Aorta (tissue), 5 donors: ENCODE data around the gene PLEKHO2. TPM values are rescaled to one million over a fixed set of nuclear protein-coding genes. Genes with fewer than 3 reads are reported as not detected.
A peak's percentile ranks its signal among the peaks of the same experiment; 100 is the strongest.
"Not testable (repeated sequence)": the region's sequence is repeated elsewhere in the genome, so short reads cannot be mapped to it uniquely, and the experiment has no call there.

Experiments used
- ATAC-seq: fragments of 200-7000 bp; cut with Tn5 transposase; one replicate; pipeline ENCODE4 v1.9.1; 2022; ENCODE audit warnings: moderate library complexity; ENCODE audit not compliant: low FRiP score
- DNase-seq, 2 donors: peaks; one replicate each; pipeline ENCODE4 v3.0.0-alpha.2; 2020
- H3K27ac ChIP-seq, 2 donors: one replicate each; pipeline ENCODE4 v1.5.1; 2013; ENCODE audit warnings: low read length in 2 of 2, mild to moderate bottlenecking in 2 of 2, moderate library complexity in 2 of 2, control low read depth in 1 of 2, inconsistent platforms in 1 of 2, low read depth in 1 of 2
- H3K27me3 ChIP-seq, 2 donors: one replicate each; pipeline ENCODE4 v1.6.1; 2013; ENCODE audit warnings: control low read depth in 1 of 2, low read length in 1 of 2, mild to moderate bottlenecking in 1 of 2, moderate library complexity in 1 of 2; ENCODE audit not compliant: insufficient read depth in 2 of 2, control insufficient read depth in 1 of 2
- H3K36me3 ChIP-seq, 2 donors: one replicate each; pipeline ENCODE4 v1.6.1; 2013; ENCODE audit warnings: control low read depth in 1 of 2, low read length in 1 of 2, mild to moderate bottlenecking in 1 of 2; ENCODE audit not compliant: insufficient read depth in 2 of 2, control insufficient read depth in 1 of 2
- H3K4me1 ChIP-seq, 2 donors: one replicate each; pipeline ENCODE4 v1.6.1; 2013; ENCODE audit warnings: low read length in 2 of 2, control low read depth in 1 of 2, mild to moderate bottlenecking in 1 of 2, moderate library complexity in 1 of 2; ENCODE audit not compliant: insufficient read depth in 2 of 2, control insufficient read depth in 1 of 2
- H3K4me3 ChIP-seq, 2 donors: one replicate each; pipeline ENCODE4 v1.5.1; 2013; ENCODE audit warnings: low read length in 2 of 2, control low read depth in 1 of 2, mild to moderate bottlenecking in 1 of 2
- H3K9me3 ChIP-seq: one replicate; pipeline ENCODE4 v1.6.1; 2013; ENCODE audit warnings: mild to moderate bottlenecking, low read length; ENCODE audit not compliant: control insufficient read depth
- WGBS, 2 donors: extraction: QIAGEN DNeasy Blood & Tissue Kit; methylation state at CpG; one replicate each; pipeline ENCODE4 v1.1.7; 2013; 5-methylcytosine and 5-hydroxymethylcytosine counted together
- intact Hi-C, 2 donors: fragments of 100-400 bp; cut with DNase I; formaldehyde crosslinking; loops; one replicate each; pipeline versions ENCODE4 v1.14.2 to v1.15.0; 2022
- polyA plus RNA-seq, 2 donors: library from polyadenylated mRNA; stranded (reverse); fragments of 200-250 nt; gene quantifications; one replicate each; pipeline ENCODE4 v1.2.3, GENCODE V29; 2013
- total RNA-seq, 2 donors: library from RNA; stranded (reverse); fragmentation: NEBNext Ultra II Directional; extraction: Animal tissue kit (Norgen Biotek cat#: 25700); gene quantifications; one replicate each; pipeline ENCODE4 v1.2.1, GENCODE V29; 2021
- donor health status: healthy with polysubstance abuse.
- donor health status: Bipolar disorder and iron deficiency.
- donor health status: DM: no; HTN: no; CAD: no.
- donor health status: DM: no; HTN: no; CAD: no.
- donor health status: DM: yes; HTN: yes; CAD: no.

Gene PLEKHO2
- total and polyA plus RNA-seq, 4 donors, result 12.2 to 50.4 (median 29.9) TPM

DNA sequence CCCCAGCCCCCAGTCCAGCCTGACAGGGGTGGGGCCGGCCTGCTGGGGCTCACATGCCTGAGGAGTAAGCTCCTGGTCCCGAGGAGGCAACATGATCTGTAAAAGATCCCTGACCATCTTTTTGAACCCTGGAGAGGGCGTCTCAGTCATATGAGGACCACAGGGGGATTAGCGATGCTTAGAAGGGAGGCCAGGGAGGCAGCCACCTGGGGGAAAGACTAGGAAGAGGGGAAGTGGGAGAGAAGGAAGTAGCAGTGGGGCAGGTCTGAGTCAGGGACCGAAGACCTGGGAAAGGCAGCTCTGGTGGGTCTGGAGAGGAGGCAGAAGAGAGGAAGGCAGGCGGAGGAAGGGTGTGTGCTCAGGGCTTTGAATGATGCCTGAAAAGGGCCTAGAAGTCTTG lies 35.2 kb upstream of the PLEKHO2 start:
- H3K36me3 ChIP-seq, result no peaks in the 10 kb centered on the region
- ATAC-seq (no peak), DNase-seq (no peak)
- intact Hi-C loops, result loop anchor here in 1 of 2 donors (5.0 kb wide), 1 partner anchor 119 kb away; no protein-coding TSS in a partner anchor
- no peaks in the 10 kb centered on the region for H3K4me1 ChIP-seq
- no peaks in the 10 kb centered on the region for H3K9me3 ChIP-seq
- no peak overlapping the region for H3K27ac ChIP-seq
- H3K27me3 ChIP-seq, result no peaks in the 10 kb centered on the region
- H3K4me3 ChIP-seq, result no peak overlapping the region
- 93 to 94% methylated on average over 6 of the region's 6 CpGs for WGBS, 2 donors

DNA sequence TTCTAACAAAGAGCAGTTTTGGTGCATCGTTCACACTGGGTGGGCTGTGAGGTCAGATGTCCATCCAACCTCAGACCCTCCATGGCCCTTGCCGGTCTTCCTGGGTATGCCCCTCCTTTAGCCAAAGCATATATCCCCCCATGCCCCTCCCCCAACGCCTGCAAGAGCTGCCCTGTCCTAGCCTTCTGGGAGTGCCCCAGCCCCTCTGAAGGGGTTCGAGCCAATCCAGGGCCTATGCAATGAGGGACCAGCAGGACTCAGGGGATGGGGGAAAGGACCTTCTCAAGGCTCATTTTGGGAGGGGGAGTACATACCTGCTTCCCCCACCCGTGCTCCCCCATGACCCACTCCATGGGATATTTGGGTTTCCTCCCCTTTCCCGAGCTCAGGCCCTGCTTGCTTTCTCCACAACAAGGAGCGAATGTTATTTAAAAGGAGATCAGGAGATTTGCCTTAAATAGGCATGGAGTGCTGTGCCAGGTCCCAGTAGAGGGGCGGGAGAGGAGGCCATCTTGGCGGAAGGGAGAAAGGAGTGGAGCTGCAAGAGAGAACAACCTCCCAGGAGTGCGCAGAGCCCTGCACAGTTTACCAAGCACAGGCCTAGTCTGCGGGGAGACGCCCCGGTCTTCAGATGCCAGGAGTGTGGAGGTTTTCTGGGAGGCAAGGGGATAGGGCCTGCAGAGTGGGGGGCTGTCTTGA lies 34.5 kb upstream of the PLEKHO2 start:
- Histone ChIP-seq H3K27ac (no peak overlapping the region), H3K36me3 (no peaks in the 10 kb centered on the region), H3K4me1 (no peaks in the 10 kb centered on the region), H3K27me3 (no peaks in the 10 kb centered on the region), H3K9me3 (no peaks in the 10 kb centered on the region), H3K4me3 (no peak overlapping the region)
- ATAC-seq (no peak), DNase-seq (no peak)
- WGBS, 2 donors, result 51 to 54% methylated on average over 13 of the region's 13 CpGs
- intact Hi-C loops, result loop anchor here in 1 of 2 donors (5.0 kb wide), 1 partner anchor 120 kb away; no protein-coding TSS in a partner anchor

DNA sequence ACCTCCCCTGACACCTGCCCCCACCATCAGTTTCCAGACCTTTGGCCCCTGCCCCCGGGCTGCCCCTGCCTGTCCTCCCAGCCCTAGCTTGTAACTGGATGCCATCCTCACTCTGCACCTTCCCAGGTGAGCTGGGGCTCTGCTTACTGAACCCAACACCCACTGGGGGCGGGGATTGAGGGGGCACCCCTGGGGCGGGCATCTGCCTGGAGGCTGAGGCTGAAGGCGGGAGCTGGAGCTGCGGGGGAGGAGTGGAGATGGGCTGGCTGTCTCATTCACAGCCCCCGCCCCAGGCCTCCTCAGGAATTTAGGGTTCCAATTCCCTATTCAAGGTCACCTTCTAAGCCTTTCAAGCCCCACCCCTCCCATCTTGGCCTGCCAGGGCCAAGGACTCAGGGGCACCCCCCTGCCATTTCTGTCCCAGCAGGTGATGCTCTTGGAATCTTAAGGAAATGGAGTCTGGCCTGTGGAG lies 33.9 kb upstream of the PLEKHO2 start:
- DNase-seq (no peak), ATAC-seq (no peak)
- WGBS, 2 donors, result 79 to 83% methylated on average over 6 of the region's 6 CpGs
- intact Hi-C loops, result loop anchor here in 1 of 2 donors (5.0 kb wide), 1 partner anchor 120 kb away; no protein-coding TSS in a partner anchor
- no peaks in the 10 kb centered on the region for H3K36me3 ChIP-seq
- H3K4me3 ChIP-seq, result no peak overlapping the region
- no peaks in the 10 kb centered on the region for H3K4me1 ChIP-seq
- no peaks in the 10 kb centered on the region for H3K27me3 ChIP-seq
- no peak overlapping the region for H3K27ac ChIP-seq
- H3K9me3 ChIP-seq, result no peaks in the 10 kb centered on the region

DNA sequence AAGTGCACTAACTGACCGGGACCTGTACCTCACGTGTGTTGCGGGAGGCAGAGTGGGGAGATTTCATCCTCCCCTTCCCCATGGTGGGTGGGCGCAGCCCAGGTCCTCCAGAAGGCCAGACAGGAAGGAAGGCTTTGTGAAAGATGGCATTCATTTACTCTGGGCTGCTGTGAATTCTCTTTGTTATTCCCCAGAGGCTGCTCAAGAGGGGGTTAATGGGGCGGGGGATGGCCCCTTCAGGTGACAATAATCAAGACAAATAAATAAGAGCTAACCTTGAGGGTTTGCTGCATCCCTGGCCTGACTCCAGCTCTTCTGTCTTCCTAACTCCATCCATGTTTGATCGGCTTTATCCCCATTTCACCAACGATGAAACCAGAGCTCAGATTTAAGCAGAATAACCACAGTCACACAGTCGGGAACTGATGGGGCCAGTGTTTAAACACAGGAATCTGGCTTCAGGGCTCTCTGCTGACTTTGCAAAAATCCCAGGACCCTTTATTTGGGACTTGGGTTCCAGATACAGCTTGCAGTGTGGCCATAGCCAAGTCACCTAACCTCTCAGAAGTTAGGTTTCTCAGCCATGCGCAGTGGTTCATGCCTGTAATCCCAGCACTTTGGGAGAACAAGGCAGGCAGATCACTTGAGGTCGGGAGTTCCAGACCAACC lies 32.8 kb upstream of the PLEKHO2 start:
- Histone ChIP-seq H3K27ac (no peak overlapping the region), H3K27me3 (no peaks in the 10 kb centered on the region), H3K36me3 (no peaks in the 10 kb centered on the region), H3K4me3 (no peak overlapping the region), H3K4me1 (no peaks in the 10 kb centered on the region), H3K9me3 (no peaks in the 10 kb centered on the region)
- DNase-seq, result no peak
- WGBS, 2 donors, result 78 to 81% methylated on average over 10 of the region's 10 CpGs
- intact Hi-C loops, result loop anchor here in 1 of 2 donors (5.0 kb wide), 1 partner anchor 122 kb away; no protein-coding TSS in a partner anchor
- ATAC-seq, result no peak

DNA sequence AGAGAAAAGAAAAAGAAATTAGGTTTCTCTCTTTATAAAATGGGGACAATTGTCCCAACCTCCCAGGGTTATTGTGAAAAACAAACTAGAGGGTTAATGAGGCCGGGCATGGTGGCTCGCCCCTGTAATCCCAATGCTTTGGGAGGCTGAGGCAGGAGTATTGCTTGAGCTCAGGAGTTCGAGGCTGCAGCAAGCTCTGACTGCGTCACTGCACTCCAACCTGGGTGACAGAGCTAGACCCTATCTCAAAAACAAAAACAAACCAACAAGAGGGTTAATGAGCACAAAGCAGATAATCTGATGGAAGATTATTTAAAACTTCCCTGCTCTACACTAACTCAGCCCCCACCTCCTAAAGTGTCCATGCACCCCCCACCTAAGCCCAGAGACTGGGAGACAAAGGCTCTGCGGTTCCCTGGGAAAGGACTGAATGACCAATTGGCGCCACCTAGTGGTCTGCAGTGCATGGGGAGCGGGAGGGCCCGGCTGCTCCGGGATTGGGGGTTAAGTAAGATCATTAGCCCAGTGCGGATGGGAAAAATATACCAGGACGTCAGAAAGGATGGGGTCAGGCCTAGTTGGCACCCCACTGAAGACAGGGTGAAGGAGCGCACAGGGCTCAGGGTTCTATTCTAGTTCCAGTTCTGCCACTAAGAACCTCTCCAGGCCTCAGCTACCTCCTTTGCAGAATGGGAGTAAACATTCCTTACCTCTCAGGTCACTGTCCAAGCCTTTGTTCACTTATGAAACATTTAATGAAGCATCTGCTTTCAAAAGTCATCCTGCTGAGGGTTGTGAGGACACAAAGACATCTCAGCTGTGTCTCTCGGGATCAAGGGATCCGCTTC lies 31.8 kb upstream of the PLEKHO2 start:
- intact Hi-C loops, result loop anchor here (1.0 to 5.0 kb wide), 3 partner anchors 79 to 123 kb away; no protein-coding TSS in a partner anchor
- DNase-seq, result peak; percentile 85 to 94
- no peaks in the 10 kb centered on the region for H3K36me3 ChIP-seq
- 32 to 33% methylated on average over 14 of the region's 14 CpGs for WGBS, 2 donors
- peak; percentile 86 for ATAC-seq
- H3K27ac ChIP-seq, result no peak overlapping the region
- no peak overlapping the region for H3K4me3 ChIP-seq
- no peaks in the 10 kb centered on the region for H3K27me3 ChIP-seq
- no peaks in the 10 kb centered on the region for H3K9me3 ChIP-seq
- H3K4me1 ChIP-seq, result no peaks in the 10 kb centered on the region

DNA sequence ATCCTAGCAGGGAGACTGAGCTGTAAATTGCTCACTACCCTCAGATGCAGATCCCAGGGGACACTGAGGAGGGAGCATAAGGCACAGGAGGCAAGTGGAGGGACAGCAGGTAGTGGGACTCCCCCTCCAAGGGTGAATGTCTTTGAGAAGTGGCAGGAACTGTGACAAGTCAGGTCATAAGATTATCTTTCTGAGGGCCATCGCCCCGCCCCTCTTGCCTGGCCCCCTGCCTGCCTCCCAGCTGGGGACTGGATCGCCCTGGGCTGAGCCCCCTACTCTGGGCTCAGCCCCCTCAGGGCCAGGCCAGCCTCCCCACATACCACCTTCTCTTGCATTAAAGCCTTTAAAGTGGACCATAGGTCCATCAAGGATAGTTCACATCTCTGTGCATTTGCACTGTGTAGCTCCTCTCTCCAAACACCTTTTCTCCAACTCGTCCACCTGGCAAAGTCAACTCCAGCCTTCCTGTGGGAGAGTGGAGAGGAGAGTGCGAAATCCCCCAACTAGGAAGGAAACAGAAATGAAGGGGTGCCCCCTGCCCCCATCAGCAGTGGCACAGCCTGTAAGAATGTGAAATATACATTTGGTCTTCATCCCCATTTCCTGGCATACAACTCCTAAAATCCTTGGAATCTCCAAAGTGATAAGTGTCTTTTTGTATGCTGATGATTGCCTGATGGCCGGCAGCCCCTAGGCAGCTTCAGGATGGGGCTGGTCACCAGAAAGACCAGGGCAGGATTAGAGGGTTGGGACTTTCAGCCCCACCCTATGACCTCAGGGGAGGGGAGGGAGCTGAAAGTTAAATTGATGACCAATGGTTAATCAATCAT lies 31.0 kb upstream of the PLEKHO2 start:
- ATAC-seq (no peak), DNase-seq (no peak)
- Histone ChIP-seq H3K4me1 (no peaks in the 10 kb centered on the region), H3K27ac (no peak overlapping the region), H3K27me3 (no peaks in the 10 kb centered on the region), H3K9me3 (no peaks in the 10 kb centered on the region), H3K36me3 (no peaks in the 10 kb centered on the region), H3K4me3 (no peak overlapping the region)
- intact Hi-C loops, result loop anchor here (1.0 to 5.0 kb wide), 3 partner anchors 79 to 123 kb away; no protein-coding TSS in a partner anchor
- 81 to 82% methylated on average over 6 of the region's 6 CpGs for WGBS, 2 donors

DNA sequence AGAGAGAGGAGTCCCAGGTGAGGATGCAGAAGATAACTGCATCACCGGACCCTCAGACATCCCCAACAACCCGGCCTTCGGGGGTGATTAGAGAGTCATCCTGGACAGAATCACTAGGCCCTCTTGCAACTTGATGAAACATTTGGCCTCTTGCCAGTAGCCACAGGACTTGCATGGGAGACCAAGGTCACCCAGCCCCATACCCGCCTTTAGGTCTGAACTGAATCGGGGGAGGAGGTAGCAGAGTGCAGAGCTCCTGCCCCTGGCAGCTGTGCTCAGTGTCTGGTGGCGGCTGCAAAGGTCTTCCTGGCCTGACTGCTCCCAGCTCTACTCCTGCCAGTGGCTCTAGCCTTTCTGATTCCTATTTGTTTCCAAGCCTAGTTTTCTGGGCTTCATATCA lies 28.6 kb upstream of the PLEKHO2 start:
- intact Hi-C loops, result loop anchor here in 1 of 2 donors (5.0 kb wide), 1 partner anchor 126 kb away; no protein-coding TSS in a partner anchor
- no peaks in the 10 kb centered on the region for H3K4me1 ChIP-seq
- no peak overlapping the region for H3K27ac ChIP-seq
- no peak for ATAC-seq
- no peaks in the 10 kb centered on the region for H3K27me3 ChIP-seq
- no peak overlapping the region for H3K4me3 ChIP-seq
- 83 to 88% methylated on average over 6 of the region's 6 CpGs for WGBS, 2 donors
- H3K36me3 ChIP-seq, result no peaks in the 10 kb centered on the region
- no peak for DNase-seq
- no peaks in the 10 kb centered on the region for H3K9me3 ChIP-seq

DNA sequence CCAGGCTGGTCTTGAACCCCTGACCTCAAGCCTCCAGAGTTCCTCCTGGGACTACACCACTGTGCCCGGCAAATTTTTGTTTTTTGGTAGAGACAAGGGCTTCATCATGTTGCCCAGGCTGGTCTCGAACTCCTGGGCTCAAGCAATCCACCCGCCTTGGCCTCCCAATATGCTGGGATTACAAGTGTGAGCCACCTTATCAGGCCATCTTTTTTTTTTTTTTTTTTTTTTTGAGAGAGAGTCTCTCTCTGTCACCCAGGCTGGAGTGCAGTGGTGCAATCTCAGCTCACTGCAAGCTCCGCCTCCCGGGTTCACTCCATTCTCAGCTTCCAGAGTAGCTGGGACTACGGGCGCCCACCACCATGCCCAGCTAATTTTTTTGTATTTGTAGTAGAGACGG lies 27.4 kb upstream of the PLEKHO2 start:
- ATAC-seq, H3K27ac ChIP-seq, H3K4me3 ChIP-seq, H3K4me1 ChIP-seq, H3K9me3 ChIP-seq, H3K36me3 ChIP-seq, DNase-seq, H3K27me3 ChIP-seq: not testable (repeated sequence)
- 96 to 98% methylated on average over 8 of the region's 8 CpGs for WGBS, 2 donors
- intact Hi-C loops, result loop anchor here in 1 of 2 donors (5.0 kb wide), 1 partner anchor 127 kb away; no protein-coding TSS in a partner anchor
